Neutrophil (primary cell): ENCODE results near the gene GSTM2.

ENCODE experiments used
- H3K27ac ChIP-seq: fragments of 200-600 bp; sonication (generic); 2 replicates; pipeline ENCODE4 v1.5.1; 2016; ENCODE audit warnings: mild to moderate bottlenecking, moderate library complexity
- H3K27me3 ChIP-seq: fragments of 200-600 bp; sonication (generic); 2 replicates; pipeline ENCODE4 v1.6.0; 2016; ENCODE audit warnings: mild to moderate bottlenecking
- H3K36me3 ChIP-seq: fragments of 200-600 bp; sonication (generic); 2 replicates; pipeline ENCODE4 v1.5.1; 2017
- H3K4me1 ChIP-seq, 2 experiments: fragments of 200-600 bp in 1 of 2; sonication (generic) in 1 of 2; 1 replicate in 1 of 2; 2 replicates in 1 of 2; pipeline versions ENCODE4 v1.5.1 to v1.6.1; 2013 to 2016; ENCODE audit warnings: low read depth in 1 of 2, low read length in 1 of 2, mild to moderate bottlenecking in 1 of 2, moderate library complexity in 1 of 2; ENCODE audit not compliant: control insufficient read depth in 1 of 2, insufficient read depth in 1 of 2
- H3K4me3 ChIP-seq, 2 experiments: fragments of 200-600 bp in 1 of 2; sonication (generic) in 1 of 2; 1 replicate in 1 of 2; 2 replicates in 1 of 2; pipeline ENCODE4 v1.5.1; 2013 to 2016; ENCODE audit warnings: low read depth in 1 of 2, low read length in 1 of 2, mild to moderate bottlenecking in 1 of 2, moderate library complexity in 1 of 2
- H3K9me3 ChIP-seq: fragments of 200-600 bp; sonication (generic); 2 replicates; pipeline ENCODE4 v1.5.1; 2016
- CTCF ChIP-seq: fragments of 200-600 bp; sonication (generic); IDR thresholded peaks from 2 replicates; pipeline ENCODE4 v1.5.1; 2016; ENCODE audit warnings: antibody characterized with exemption

Gene GSTM2

DNA sequence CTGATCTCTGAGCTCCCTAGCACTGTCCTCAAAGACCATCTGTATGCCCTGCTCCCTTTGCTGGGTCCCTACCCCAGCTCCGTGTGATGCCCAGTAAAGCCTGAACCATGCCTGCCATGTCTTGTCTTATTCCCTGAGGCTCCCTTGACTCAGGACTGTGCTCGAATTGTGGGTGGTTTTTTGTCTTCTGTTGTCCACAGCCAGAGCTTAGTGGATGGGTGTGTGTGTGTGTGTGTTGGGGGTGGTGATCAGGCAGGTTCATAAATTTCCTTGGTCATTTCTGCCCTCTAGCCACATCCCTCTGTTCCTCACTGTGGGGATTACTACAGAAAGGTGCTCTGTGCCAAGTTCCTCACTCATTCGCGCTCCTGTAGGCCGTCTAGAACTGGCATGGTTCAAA is 49.9 kb downstream of the GSTM2 start:
- peaks cover 3% of the 10 kb centered on the region for H3K27me3 ChIP-seq
- H3K9me3 ChIP-seq: no peaks in the 10 kb centered on the region
- H3K4me3 ChIP-seq: no peak overlapping the region

GRCh38 chr1:109718495-109718894 is 50.6 kb downstream of the GSTM2 start:
- H3K27ac ChIP-seq: no peak overlapping the region
- no peak for TF ChIP-seq CTCF
- no peaks in the 10 kb centered on the region for H3K4me1 ChIP-seq
- H3K27me3 ChIP-seq: no peaks in the 10 kb centered on the region
- H3K4me3 ChIP-seq: no peak overlapping the region
- H3K36me3 ChIP-seq: no peaks in the 10 kb centered on the region
- no peaks in the 10 kb centered on the region for H3K9me3 ChIP-seq

More for the DNA sequence above, 49.9 kb downstream of the GSTM2 start:
- H3K4me1 ChIP-seq: no peaks in the 10 kb centered on the region
- no peak for TF ChIP-seq CTCF
- H3K27ac ChIP-seq: no peak overlapping the region
- no peaks in the 10 kb centered on the region for H3K36me3 ChIP-seq

- Histone ChIP-seq H3K27me3 (no peaks in the 10 kb centered on the region), H3K27ac (no peak overlapping the region), H3K4me3 (no peak overlapping the region), H3K36me3 (no peaks in the 10 kb centered on the region), H3K9me3 (no peaks in the 10 kb centered on the region), H3K4me1 (no peaks in the 10 kb centered on the region)
- TF ChIP-seq CTCF: no peak
Measured at GRCh38 chr1:109719337-109719837, 51.5 kb downstream of the GSTM2 start.

DNA sequence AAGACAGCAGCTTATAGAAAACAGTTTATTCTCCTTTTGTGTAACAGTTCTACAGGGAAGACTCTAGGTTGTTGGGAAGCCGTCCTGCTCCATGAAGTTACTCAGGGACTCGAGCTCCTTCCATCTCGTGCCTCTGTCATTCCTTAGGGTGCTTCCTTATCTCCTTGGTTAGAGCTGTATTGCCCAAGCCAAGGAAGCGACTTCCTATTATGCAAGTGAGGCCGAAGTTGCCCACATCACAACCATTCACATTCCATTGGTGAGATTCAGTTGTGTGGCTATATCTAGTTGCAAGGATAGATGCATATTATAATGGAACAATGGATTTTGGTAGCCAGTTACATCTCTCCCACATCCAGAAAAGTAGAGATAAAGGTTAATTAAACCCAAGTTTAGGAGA is 53.2 kb downstream of the GSTM2 start:
- no peaks in the 10 kb centered on the region for H3K36me3 ChIP-seq
- H3K9me3 ChIP-seq: no peaks in the 10 kb centered on the region
- TF ChIP-seq CTCF: no peak
- no peak overlapping the region for H3K27ac ChIP-seq
- H3K4me3 ChIP-seq: no peak overlapping the region
- H3K4me1 ChIP-seq: no peaks in the 10 kb centered on the region
- no peaks in the 10 kb centered on the region for H3K27me3 ChIP-seq

GRCh38 chr1:109721971-109722370 is 54.1 kb downstream of the GSTM2 start:
- no peaks in the 10 kb centered on the region for H3K9me3 ChIP-seq

More at GRCh38 chr1:109721971-109722370, 54.1 kb downstream of the GSTM2 start:
- no peak overlapping the region for H3K4me3 ChIP-seq
- no peaks in the 10 kb centered on the region for H3K27me3 ChIP-seq
- H3K27ac ChIP-seq: no peak overlapping the region
- no peaks in the 10 kb centered on the region for H3K4me1 ChIP-seq
- no peaks in the 10 kb centered on the region for H3K36me3 ChIP-seq
- TF ChIP-seq CTCF: no peak
